ENCODE measurements around the gene AGBL5.
A peak's percentile ranks its signal among the peaks of the same experiment; 100 is the strongest.

Gene AGBL5

DNA sequence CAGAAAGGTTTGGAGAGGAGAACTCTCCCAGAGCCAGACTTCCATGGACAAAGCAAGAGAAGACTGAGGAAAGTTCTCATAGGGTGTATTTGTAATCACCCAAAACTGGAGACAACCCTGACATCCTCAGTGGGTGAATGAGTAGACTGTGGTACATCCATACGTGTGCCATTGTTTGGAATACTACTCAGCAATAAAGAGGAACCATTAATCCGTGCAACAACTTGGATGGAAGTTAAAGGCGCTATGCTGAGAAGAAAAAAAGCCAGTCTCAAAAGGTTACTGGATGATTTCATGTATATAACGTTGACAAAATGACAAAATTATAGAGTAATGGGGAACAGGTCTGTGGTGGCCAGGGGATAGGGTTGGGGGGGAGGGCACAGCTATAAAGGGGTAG is 42.8 kb upstream of the AGBL5 start:
- TF ChIP-seq, protein P1, sequence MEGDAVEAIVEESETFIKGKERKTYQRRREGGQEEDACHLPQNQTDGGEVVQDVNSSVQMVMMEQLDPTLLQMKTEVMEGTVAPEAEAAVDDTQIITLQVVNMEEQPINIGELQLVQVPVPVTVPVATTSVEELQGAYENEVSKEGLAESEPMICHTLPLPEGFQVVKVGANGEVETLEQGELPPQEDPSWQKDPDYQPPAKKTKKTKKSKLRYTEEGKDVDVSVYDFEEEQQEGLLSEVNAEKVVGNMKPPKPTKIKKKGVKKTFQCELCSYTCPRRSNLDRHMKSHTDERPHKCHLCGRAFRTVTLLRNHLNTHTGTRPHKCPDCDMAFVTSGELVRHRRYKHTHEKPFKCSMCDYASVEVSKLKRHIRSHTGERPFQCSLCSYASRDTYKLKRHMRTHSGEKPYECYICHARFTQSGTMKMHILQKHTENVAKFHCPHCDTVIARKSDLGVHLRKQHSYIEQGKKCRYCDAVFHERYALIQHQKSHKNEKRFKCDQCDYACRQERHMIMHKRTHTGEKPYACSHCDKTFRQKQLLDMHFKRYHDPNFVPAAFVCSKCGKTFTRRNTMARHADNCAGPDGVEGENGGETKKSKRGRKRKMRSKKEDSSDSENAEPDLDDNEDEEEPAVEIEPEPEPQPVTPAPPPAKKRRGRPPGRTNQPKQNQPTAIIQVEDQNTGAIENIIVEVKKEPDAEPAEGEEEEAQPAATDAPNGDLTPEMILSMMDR (IDR thresholded peaks at IDR 0.05; ENCODE audit: low read depth, low read length): no peak
- DNase-seq (ENCODE audit: low read depth in 2 of 2): no peak
- no peak overlapping the region for H3K4me3 ChIP-seq (replicated peaks in 1 of 2; ENCODE audit: low read depth in 2 of 2, low read length in 2 of 2)

DNA sequence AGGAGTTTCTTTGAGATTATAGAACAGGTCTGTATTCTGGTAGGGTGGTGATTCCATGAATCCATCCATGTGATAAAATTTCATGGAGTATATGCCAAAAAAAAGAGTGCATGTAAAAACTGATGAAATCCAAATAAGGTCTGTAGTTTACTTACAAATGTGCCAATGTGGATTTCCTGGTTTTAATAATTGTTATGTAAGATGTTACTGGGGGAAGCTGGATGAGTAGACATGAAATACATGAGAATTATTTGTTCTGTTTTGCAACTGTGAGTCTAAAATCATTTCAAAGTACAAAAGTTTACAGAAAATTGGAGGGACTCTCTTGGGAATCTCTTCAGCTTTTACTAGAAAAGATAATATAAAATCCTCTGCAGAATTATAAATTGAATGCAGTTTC is 42.4 kb upstream of the AGBL5 start:
- DNase-seq (ENCODE audit: low read depth in 2 of 2): no peak
- H3K4me3 ChIP-seq (replicated peaks in 1 of 2; ENCODE audit: low read depth in 2 of 2, low read length in 2 of 2): no peak overlapping the region
- TF ChIP-seq, protein P1 (IDR thresholded peaks at IDR 0.05; ENCODE audit: low read depth, low read length): no peak

DNA sequence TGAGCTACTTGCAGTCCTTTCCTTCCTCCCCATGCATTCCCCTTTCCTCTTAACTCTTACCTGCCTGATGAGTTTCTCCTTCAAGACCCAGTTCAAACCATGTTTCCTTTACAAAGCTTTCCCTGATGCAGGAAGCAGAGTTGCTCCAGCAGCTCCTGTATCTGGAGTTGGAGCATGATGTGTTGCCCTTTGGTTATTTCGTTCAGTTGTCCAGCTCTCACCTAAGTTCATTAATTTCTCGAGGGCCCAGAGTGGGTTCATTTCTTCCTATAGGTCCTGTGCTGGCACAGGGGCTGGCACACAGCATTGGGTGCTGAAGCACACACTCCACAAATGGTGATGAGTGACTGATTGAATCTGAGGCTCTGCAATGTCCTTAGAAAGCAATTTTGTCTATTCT is 41.8 kb upstream of the AGBL5 start:
- H3K4me3 ChIP-seq (replicated peaks in 1 of 2; ENCODE audit: low read depth in 2 of 2, low read length in 2 of 2): no peak overlapping the region
- TF ChIP-seq, protein P1 (IDR thresholded peaks at IDR 0.05; ENCODE audit: low read depth, low read length): no peak
- no peak for DNase-seq (ENCODE audit: low read depth in 2 of 2)

DNA sequence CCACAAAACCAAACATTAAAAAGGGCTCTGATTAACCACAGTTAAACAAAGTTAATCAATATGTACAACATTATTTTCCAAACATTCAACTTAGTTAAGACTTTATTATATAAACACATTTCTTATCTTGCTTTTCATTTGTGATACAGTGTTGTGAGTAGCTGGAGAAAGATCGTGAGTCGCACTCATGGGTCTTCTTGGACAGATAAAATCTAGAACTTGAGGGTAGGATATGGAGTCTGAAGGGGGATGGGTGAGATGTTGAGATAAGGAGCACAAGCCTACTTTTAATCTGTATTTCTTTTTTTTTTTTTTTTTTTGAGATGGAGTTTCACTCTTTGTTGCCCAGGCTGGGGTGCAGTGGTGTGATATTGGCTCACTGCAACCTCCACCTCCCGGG is 41.3 kb upstream of the AGBL5 start:
- H3K4me3 ChIP-seq (replicated peaks in 1 of 2; ENCODE audit: low read depth in 2 of 2, low read length in 2 of 2): no peak overlapping the region
- TF ChIP-seq, protein P1 (IDR thresholded peaks at IDR 0.05; ENCODE audit: low read depth, low read length): no peak
- DNase-seq (ENCODE audit: low read depth in 2 of 2): no peak

DNA sequence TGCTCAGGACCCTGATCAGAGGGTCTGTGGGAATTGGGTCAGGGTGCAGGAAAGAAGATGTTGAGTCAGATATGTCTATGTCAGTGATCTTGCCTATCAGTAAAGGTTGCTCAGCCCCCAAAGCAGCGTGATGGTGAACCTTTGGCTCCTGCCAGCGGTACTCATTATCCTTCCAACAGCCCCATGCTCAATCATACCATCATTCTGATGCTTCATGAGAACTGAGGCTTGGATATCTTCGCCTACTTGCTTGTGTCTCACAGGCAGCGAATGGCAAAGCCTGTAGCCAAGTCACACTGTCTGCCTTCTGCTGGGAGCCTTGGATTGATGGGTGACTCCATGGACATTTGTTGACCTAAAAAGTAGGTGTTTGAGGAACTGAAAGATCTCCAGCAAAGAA is 37.7 kb upstream of the AGBL5 start:
- DNase-seq (ENCODE audit: low read depth in 2 of 2): no peak
- TF ChIP-seq, protein P1 (IDR thresholded peaks at IDR 0.05; ENCODE audit: low read depth, low read length): no peak
- no peak overlapping the region for H3K4me3 ChIP-seq (replicated peaks in 1 of 2; ENCODE audit: low read depth in 2 of 2, low read length in 2 of 2)

DNA sequence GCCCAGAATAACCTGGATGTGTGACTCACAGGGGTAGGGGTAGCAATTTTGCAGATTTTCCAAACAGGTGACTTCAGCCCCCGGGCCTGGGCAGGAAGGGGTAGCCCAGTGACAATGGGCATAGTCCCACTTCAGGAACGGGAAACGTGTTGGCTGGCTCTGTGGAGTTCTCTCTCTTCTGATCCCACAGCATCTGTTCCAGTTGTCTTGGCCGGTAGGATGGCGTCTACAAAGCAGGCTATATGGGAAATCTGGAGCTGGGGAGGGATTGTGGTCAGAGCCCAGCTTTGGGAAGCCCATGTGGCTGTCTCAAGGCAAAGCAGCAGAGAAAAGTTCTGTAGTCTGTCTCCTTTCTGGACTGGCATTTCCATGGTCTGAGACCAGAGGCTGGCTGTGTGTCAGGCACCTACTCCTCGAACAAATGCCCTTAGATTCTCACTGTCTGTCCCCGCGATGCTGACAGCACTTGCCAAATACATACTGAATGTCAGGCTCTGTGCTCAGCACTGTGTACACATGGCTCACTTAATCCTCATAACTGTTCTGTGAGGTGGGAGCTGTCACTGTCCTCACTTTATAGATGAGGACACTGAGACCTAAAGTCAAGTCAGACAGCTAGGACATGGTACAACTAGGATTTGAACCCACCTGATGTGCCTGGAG is 36.6 kb upstream of the AGBL5 start:
- TF ChIP-seq, protein P1 (IDR thresholded peaks at IDR 0.05; ENCODE audit: low read depth, low read length): no peak
- no peak for DNase-seq (ENCODE audit: low read depth in 2 of 2)
- H3K4me3 ChIP-seq (replicated peaks in 1 of 2; ENCODE audit: low read depth in 2 of 2, low read length in 2 of 2): no peak overlapping the region

DNA sequence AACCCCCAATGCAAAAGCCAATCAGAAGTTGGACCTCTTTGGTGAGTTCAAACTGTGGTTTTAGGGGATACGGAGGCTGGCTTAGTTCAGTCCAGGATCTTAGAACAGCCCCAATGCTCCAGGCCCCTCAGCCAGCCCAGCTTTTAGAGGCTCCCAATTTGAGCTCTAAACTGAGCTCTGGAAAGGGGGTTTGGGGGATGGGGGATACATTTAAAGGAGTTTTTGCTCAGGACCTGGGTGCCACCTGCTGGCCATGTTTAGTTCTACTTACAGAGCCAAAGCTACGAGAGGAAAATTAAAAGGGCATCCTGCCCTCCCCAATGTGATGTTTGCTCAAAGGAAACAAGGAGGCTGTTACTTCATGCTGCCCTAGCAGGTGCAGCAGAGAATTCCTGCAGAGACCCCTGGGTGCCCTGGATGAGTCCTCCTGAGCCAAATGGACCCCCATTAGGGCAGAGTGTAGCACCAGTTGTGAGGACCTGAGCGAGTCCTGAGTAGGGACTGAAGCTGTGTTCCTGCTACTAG is 34.6 kb upstream of the AGBL5 start:
- TF ChIP-seq, protein P1 (IDR thresholded peaks at IDR 0.05; ENCODE audit: low read depth, low read length): peak; percentile 69
- peak; percentile 86 to 88 for DNase-seq (ENCODE audit: low read depth in 2 of 2)
- H3K4me3 ChIP-seq (replicated peaks in 1 of 2; ENCODE audit: low read depth in 2 of 2, low read length in 2 of 2): no peak overlapping the region
